HEK293T (cell line): Measurements from ENCODE around the gene MCTP2.

Experiments
- FOXM1 ChIP-seq: fragments of 450-650 bp; IDR thresholded peaks from 2 replicates; pipeline ENCODE4 v1.6.1; 2017; ENCODE audit warnings: mild to moderate bottlenecking, borderline replicate concordance
- SP1 ChIP-seq: fragments of 450-650 bp; IDR thresholded peaks from 2 replicates; pipeline ENCODE4 v1.6.1; 2017

- TF ChIP-seq FOXM1 (no peak), SP1 (no peak)
Observed at GRCh38 chr15:94242257-94242656, 10.9 kb downstream of the MCTP2 start.
